COLO668 (cell line): Measurements from ENCODE around the gene GPC6.

ENCODE experiments used
- DNase-seq: peaks from one replicate; lab custom pipeline; 2025; ENCODE audit not compliant: unreplicated experiment; lab: John Stamatoyannopoulos, UW

GPC6 gene

DNA sequence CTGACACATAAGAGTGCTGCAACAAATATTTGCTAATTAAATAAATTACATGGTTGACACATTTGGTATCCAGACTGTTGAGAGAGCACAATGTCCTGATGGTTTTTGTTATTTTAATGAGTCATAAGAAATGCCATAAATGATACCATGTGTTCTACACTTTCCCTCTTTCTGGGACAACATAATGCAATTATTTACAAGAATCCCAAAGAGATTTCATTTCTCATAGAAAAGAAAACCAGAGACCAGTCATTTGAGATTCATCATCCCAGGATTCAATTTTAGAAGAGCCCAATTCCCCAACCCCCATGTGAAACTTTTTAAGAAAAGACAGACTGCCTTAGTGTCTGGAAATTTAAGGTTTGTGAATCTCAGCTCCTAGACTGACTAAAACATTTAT lies 853.3 kb downstream of the GPC6 start:
- no peak for DNase-seq

DNA sequence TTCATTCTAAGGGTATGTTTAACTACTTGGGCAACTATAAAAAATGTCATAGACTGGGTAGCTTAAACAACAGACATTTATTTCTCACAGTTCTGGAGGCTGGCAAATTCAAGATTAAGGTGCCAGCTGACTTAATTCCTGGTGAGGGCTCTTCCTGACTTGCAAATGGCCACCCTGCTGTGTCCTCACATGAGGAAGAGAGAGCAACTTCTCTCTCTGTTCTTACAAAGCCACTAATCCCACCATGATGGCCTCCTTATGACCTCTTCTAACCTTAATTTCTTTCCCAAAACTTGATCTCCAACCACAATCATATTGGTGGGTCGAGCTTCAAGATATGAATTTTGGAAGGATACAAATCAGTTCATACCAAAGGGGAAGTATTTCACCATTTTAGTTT lies 853.9 kb downstream of the GPC6 start:
- DNase-seq: no peak

DNA sequence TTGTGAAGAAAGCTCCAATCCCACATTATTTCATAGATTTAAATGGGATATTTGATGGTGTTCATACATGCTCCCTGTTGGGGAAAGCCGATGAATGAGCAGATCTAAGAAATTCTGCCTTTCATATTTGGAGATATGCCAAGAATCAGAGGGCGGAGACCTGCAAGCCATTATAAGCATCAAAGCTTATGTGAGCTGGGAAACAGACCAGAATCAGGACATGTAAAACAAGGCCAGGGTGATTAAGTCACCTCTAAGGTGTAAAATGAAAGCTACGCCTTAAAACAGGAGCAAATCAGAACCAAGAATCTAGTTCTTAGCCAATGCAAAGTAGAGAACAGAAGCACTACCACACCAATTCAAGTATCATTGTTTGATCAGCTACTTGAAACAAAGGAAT lies 860.5 kb downstream of the GPC6 start:
- no peak for DNase-seq

DNA sequence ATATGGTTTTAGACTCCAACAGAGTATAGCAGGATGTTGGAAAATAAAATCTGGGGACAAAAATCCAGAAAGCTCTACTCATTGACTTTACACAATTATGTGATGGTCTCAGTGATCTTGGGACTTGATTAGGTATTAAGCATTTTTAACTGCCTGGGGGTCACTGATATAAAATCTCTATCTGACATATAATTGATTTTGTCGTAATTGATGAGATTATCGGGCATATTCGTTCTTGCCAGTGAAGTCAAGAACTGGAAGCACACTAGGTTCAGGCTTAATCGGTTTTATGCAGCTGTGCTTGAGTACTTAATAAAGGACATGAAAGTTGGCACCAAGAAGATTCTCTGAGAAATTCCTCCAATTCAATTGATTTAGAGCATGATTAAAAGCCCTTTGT lies 862.1 kb downstream of the GPC6 start:
- DNase-seq: no peak

DNA sequence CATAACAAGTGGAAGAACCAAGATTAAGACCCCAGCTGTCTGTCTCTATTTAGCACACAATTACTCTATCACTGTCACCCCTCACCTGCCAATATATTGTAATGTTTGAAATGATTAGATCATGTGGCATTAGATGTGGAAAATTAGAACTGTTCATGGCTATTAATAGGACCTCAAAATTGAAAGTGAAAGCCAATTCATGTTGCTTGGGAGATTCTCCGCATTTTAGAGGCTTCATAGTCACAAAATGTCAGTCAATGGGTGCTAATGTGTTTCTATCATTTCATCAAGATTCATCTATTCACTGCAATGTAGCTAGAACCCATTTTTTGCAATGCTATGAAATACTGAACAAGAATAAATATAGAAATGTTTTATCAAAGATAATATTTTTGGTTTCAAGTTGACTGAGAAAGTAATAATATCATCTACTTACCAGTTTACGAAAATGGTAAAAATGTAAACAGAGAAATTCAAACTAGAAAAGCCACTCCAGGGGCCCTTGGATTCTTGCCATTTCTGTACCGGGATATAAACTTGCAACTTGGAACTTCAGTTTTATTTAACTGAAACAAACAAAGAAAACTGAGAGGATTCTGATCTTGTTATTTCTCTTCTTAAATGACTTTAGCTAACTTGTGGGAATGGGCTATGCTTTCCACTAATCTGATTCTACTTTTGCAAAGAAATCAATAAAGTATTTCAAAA lies 864.3 kb downstream of the GPC6 start:
- DNase-seq: no peak

DNA sequence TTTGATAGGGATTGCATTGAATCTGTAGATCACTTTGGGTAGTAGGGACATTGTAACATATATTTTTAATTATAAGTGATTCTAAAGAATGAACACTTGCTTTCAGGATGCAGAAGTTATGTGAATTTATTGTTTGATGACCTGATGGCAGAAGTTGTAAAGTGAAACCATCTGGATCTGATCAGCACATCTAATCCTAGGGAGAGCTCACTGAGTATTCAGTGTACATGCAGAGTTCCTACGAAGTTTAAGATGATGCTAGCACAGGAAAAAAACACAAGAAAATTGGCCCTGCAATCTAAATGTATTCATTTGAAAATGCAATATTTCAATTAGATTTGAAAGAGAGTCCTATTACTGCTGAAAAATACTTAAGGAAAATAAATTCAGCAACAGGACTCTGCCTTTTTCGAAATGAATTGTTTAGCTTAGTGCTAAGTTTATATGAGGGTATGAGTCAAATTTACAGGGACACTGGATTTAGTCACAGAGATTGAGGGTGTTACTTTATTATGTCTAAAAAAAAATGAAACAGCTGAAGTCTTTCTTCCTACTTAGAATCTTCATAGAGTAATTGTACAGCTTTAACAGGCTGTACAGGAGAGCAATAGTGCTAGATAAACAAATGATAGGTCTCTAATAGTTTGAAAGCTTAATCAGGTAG lies 867.2 kb downstream of the GPC6 start:
- DNase-seq: no peak

DNA sequence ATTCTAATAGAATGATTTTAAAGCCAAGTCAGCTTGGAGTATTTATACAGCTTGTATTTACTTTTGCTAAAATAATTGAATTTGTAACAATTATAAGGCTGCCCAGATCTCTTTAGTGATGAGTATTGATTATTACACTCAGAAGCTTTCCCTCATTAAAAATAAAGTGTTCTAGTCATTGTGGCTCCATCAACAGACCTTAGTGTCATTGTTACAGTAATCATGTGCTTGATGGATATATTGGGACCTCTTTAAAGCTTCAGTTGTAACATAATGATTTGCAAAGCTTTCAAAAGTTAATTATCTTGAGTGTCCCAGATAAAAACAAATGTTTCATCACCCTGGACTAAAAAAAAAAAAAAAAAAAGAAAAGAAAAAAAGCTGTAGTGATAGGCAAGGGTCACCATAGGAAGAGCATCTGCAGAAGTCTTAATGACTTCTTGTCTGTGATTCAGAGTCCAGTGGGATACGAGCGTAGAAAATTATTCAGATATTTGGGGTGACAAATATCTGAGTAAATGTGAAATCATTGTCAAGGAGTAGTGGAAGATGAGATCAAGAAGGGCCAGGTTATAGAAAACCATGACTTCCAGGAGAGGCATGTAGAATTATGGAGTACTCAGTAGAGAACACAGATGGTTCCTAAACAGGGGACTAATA lies 883.2 kb downstream of the GPC6 start:
- DNase-seq: no peak

DNA sequence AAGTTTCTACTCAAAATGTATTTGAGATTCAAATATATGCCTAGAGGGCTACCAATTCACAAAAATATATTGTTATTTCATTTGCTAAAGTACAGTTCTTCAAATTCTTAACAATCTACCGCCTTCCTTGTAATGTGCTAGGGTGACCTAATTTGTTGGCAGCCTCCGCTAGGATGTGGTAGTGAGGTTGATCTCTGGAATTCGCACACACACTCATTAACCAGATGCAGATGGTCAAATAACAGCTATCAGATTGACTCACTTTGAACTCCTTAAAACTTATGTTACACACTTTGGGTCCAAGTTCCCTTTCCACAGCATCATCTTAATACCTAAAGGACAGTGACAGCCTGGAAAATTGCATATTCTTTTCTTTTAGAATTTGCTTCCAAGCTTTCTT lies 885.6 kb downstream of the GPC6 start:
- no peak for DNase-seq

DNA sequence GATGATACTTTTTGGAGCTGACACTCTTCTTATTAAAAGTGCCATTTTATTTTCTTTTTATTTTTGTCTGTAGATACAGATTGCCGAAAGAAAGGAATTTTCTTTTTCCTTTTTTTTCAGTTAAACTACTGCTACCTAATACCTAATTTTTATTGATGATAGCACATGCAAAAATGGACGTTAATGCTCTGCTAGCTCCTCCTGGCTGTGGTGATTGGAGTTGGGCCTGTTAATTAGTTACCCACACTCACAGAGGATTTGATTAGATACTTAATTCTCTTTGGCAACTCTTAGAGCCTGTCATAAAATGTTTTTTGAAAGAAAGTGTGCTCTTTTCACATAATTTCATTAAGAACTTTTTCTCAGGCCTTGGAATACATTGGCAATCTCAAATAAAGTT lies 886.1 kb downstream of the GPC6 start:
- no peak for DNase-seq

DNA sequence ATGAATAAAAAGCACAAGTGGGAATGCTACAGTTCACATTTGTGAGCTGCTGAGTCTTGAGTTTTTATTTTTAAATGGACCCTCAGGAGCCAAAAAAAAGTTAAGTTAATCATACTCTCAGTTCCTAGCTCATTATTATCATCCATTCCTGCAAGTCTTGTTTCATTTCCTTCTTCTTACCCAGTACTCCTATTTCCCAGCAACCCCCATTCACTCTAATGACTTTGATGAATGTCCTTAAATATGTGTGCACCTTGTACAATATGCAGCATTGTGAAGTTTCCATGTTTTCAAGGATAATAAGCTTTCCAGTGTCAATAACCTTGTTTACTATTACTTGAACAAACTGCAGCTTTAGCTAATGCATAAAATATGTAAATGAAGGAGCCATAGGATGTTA lies 886.6 kb downstream of the GPC6 start:
- DNase-seq: no peak

DNA sequence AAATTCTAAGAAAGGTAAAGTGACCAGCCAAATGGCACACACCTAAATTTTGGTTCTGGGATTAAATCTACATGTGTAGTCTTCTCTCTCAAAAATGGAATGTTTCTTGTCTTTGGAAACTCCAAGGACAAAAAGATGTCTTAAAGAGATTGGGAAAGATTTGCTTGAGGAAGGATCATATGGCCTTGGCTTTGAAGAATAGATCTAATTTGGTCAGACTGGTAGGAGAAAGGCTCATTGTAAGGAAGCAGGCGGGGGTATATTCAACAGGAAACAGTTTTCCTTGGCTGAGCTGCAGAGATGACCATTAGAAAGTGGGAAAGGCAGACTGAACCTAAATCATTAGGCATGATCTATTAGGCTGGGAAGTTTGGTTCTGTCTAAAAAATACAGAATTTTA lies 887.6 kb downstream of the GPC6 start:
- DNase-seq: no peak

DNA sequence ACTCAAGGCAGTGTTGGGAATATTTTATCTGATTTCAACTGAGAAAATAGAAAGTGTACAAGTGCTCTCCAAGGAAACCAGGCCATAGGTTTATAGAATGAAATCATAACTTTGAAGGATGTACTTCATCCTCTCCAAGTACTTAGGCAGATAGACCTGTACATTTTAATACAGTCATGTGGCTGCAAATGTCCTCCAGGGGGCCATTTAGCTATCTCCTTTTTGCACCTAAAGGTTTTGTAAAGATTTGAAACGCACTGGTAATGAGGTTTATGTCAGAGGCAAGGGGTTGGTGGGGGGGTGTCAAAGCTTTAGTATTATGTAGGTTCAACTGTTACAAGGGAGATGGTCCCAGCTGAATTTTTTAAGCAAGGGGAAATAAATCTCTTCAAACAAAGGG lies 888.4 kb downstream of the GPC6 start:
- DNase-seq: no peak

DNA sequence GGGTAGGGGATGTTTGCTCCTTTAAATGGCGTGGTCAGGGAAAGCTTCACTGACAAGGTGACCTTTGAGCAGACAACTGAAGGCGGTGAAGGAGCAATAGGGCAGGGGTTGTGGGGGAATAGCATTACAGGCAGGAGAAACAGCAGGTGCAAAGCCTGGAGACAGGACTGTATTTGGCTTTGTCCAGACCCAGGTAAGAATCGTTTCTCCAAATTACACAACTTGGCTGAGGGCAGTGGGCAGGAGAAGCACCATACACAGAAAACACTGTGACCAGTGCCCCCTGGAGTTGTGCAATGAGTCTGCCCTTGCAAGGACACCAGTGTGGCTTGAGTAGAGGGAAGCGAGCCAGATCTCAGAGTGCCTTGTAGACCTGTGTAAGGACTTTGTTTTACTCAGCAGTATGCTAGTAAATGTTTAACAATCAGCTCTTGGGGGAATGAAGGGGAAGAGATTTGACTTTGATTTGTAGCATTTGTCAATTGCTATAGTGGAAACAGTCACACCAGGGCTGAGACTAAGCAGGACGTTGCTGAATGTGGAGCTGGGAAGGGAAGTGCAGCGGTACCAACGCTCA lies 892.8 kb downstream of the GPC6 start:
- DNase-seq: no peak

DNA sequence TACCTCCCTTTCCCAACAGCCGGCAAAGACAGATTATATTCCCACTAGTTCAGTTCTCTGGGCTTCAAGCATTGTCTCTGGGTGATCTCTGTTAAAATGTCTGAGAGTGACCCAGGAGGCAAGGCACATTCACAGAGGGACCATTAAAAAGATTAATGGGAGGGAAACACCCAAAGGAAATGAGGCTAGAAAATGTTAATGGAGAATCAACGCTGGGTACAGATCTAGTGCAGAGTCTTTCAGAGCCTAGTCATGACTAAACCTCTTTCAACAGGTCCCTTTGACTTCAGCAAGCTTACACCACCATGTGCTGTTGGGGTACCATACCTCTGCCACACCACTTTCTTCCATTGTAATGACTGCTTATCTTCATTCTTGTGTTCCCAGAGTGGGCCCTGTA lies 894.3 kb downstream of the GPC6 start:
- no peak for DNase-seq

DNA sequence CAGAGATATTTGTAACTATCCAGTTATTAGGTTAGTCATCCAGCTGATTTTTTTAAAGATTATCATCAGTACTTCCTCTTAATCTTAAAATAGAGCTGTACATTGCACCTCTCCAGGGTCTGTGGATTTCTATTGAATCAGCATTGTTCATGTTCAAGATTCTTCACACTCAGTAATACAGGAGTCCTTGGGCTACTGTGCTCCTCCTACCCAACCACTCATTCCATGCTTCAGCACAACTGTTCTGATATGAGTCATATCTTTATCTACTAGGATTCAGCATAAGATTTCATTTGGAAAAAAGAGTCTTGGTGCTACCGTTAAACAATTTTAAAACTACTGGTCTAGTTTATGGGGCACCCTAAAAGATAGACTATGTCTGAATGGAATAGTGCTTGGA lies 895.1 kb downstream of the GPC6 start:
- no peak for DNase-seq

DNA sequence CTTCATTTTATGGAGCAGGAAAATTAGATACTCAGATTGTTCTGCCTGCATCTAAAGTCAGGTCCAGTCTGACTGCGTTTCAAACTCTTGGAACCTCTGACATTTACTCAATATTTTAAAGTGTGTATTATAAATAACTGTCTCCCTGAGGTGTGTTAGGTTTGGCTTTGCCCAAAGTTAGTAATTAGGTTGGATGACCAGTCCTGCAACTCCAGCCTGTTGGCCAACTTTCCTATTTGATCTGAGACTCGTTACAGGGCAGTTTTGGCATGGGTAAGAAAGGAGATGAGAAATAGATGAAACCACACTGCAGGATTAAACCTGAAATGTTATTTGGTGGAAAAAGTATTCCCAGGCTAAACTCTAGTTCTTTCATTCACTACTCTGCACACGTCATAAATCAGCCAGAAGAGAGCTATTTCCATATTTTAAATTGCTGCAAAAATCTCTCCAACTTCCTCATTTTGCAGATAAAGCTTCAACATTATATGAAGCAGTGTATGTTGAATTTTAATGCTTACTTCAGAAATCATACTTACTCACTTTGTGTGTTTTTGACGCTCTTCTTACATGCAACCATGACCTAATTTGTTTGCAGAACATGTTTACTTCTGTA lies 895.8 kb downstream of the GPC6 start:
- DNase-seq: no peak

DNA sequence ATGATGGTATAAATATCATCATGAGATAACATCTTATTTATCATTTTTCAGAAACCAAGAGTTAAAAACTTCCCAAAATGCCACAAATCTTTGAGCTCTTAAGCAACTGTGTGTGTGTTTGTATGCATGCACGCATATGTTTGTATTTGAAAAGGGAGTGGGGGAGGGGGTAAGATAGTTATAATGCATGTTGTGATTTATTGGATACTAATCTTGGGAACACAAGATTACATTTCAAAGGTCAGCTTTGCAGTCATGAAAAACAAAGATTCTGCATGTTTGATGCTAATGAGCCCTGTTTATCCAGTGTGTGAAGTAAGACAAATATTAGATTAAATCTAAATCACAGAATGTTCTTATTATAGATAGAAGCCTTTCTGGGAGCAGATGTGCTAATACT lies 897.0 kb downstream of the GPC6 start:
- DNase-seq: no peak

DNA sequence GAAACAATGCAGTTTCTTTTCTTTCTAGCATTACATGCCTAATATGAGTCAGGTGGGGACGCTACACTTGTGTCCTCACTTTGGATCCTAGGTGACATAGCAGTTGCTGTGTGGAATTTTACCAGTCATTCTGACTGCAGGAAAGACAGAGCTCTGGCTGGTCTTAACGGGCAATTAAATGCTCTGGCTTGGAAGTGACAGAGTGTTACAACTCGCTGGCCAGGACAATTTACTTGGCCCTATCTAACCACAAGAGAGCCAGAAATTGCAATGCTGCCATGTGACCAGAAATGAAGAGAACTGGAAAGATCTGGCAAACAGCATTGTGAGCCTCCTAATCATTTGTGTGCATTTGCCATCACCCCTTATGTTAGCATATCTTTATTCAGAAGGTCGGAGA lies 901.8 kb downstream of the GPC6 start:
- DNase-seq: no peak

DNA sequence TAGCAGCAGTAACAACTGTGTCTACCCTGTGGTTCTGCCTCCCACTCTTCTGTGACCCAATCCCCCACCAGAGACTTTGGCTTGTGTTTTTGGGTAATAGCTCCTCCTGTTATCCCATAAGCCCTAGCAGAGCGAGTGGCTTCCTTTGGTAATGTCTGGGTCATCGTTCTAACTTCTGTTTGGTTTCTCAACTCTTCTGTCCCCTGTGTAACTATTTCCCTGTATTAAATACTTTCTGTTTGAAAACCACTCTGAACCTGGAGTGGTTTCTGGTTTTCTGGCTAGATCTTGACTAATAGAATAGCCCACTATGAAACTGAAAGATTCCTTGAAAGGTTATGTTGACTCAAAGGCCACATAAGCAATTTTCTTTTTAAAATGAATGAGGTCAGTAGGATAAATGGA lies 902.9 kb downstream of the GPC6 start:
- DNase-seq: no peak

DNA sequence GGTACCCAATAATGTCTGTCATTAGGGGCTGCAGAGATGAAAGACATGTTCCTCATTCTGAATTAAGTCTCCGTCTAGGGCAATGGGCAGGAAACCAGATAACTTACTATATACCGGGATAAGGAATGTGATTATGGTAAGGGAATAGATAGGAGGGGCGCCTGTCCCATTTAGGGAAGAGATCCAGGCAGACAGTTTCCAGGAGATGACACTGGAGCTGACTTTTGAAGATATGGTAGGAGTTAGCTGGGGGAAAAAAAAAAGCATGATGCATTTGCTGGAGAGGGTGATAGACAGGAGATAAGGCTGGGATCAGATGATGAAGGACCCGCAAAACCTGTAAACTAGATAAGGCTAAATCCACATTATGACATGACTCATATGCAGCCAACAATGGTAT lies 912.2 kb downstream of the GPC6 start:
- DNase-seq: no peak

DNA sequence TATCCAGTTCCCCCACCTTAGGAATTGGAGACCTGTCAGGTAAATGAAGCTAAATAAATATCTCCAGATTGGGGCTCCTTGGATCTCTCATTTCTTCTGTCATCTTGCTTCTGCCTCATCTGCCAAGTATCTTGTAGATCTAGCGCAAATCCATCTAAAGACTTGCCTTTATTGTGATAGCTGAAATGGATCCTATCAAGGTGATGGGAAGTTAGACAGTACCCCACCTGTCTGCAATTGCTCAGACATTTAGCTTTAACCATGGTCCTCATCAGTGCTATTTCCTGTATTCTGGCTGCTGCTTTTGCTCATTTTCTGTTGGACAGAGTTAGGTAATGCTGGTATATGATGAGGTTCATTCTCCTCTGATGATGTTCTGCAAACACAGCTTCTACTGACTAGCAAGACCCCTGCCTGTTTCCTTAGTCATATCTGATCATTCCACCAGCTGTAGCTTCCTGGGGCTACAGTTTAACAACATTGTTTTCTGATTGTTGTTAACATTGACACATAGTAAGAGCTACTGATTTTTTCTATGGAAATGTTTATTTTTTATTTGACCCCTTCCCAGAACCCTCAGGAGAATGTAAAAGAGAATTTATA lies 912.9 kb downstream of the GPC6 start:
- DNase-seq: no peak
